GM18873 (cell line): ENCODE data around the gene ZP3.
"Not testable (repeated sequence)": the region's sequence is repeated elsewhere in the genome, so short reads cannot be mapped to it uniquely, and the experiment has no call there.

Source experiments
- ATAC-seq: cut with Tn5 transposase; IDR thresholded peaks from one replicate; pipeline ENCODE4 v1.9.1; 2021; ENCODE audit warnings: mild to moderate bottlenecking, moderate library complexity, moderate number of reproducible peaks; ENCODE audit not compliant: unreplicated experiment, low FRiP score

The ZP3 gene

GRCh38 chr7:76439120-76439888 lies 14.6 kb downstream of the ZP3 start:
- ATAC-seq, result not testable (repeated sequence)

- not testable (repeated sequence) for ATAC-seq
Measured at GRCh38 chr7:76440404-76440803, 15.7 kb downstream of the ZP3 start.

- not testable (repeated sequence) for ATAC-seq
Measured at GRCh38 chr7:76441792-76442191, 17.0 kb downstream of the ZP3 start.

- not testable (repeated sequence) for ATAC-seq
Measured at GRCh38 chr7:76442664-76443446, 18.1 kb downstream of the ZP3 start.

- not testable (repeated sequence) for ATAC-seq
Measured at GRCh38 chr7:76443846-76444245, 19.1 kb downstream of the ZP3 start.

GRCh38 chr7:76445577-76446008 lies 20.8 kb downstream of the ZP3 start:
- peak; percentile 79 for ATAC-seq

GRCh38 chr7:76457017-76457416 lies 32.3 kb downstream of the ZP3 start:
- ATAC-seq, result not testable (repeated sequence)

- not testable (repeated sequence) for ATAC-seq
Measured at GRCh38 chr7:76458504-76458903, 33.8 kb downstream of the ZP3 start.

- not testable (repeated sequence) for ATAC-seq
Measured at GRCh38 chr7:76460767-76461166, 36.0 kb downstream of the ZP3 start.

- ATAC-seq, result peak; percentile 96
Measured at GRCh38 chr7:76461464-76462101, 36.8 kb downstream of the ZP3 start, which contains the start of gene DTX2. Gene DTX2 (plus strand): TSS chr7:76461709. CDS start chr7:76480510, 18,801 bp downstream.

GRCh38 chr7:76462271-76462882 lies 37.6 kb downstream of the ZP3 start:
- ATAC-seq, result not testable (repeated sequence)

- not testable (repeated sequence) for ATAC-seq
Measured at GRCh38 chr7:76464959-76465358, 40.2 kb downstream of the ZP3 start.

- not testable (repeated sequence) for ATAC-seq
Measured at GRCh38 chr7:76465950-76466349, 41.2 kb downstream of the ZP3 start.

- not testable (repeated sequence) for ATAC-seq
Measured at GRCh38 chr7:76467743-76468404, 43.1 kb downstream of the ZP3 start.

GRCh38 chr7:76471556-76472221 lies 46.9 kb downstream of the ZP3 start:
- not testable (repeated sequence) for ATAC-seq

- ATAC-seq, result not testable (repeated sequence)
Measured at GRCh38 chr7:76473097-76473496, 48.3 kb downstream of the ZP3 start.

GRCh38 chr7:76476280-76476679 lies 51.5 kb downstream of the ZP3 start:
- ATAC-seq, result not testable (repeated sequence)

- ATAC-seq, result not testable (repeated sequence)
Measured at GRCh38 chr7:76476742-76477474, 52.2 kb downstream of the ZP3 start.

- not testable (repeated sequence) for ATAC-seq
Measured at GRCh38 chr7:76479628-76480027, 54.9 kb downstream of the ZP3 start.
